ENCODE measurements around the gene TEDC2.

DNA sequence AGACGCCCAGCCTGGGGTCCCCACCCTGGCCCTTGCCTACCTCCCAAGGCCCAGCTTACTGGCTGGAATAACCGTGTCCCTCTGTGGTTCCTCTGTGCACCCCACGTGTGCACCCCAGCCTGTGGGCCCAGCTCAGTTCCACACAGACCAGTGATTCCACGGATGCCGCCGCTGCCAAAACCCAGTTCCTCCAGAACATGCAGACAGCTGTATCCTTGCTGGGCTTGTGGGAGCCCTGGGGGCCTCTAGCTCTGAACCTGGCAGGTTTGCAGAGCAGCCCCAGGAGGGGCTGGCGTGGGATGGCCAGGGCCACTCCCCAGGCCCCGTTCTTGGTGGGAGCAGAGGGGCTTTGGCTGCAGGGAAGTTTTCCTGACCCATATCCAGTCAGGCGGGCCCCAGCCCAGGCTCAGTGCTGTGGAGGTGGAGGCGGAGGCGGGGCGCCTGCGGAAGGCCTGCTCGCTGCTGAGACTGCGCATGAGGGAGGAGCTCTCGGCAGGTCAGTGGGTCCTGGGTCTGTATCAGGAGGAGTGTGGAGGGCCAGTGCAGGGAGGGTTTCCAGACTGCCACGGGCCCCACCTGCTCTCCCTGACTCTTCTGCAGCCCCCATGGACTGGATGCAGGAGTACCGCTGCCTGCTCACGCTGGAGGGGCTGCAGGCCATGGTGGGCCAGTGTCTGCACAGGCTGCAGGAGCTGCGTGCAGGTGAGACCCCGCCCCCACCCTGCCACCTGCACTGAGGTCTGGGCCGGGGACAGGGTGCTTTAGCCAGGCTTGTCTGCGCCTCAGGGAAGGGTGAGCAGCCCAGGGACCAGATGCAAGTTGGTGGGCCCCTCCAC lies 2.3 kb downstream of the TEDC2 start:
- TF ChIP-seq, protein P1, sequence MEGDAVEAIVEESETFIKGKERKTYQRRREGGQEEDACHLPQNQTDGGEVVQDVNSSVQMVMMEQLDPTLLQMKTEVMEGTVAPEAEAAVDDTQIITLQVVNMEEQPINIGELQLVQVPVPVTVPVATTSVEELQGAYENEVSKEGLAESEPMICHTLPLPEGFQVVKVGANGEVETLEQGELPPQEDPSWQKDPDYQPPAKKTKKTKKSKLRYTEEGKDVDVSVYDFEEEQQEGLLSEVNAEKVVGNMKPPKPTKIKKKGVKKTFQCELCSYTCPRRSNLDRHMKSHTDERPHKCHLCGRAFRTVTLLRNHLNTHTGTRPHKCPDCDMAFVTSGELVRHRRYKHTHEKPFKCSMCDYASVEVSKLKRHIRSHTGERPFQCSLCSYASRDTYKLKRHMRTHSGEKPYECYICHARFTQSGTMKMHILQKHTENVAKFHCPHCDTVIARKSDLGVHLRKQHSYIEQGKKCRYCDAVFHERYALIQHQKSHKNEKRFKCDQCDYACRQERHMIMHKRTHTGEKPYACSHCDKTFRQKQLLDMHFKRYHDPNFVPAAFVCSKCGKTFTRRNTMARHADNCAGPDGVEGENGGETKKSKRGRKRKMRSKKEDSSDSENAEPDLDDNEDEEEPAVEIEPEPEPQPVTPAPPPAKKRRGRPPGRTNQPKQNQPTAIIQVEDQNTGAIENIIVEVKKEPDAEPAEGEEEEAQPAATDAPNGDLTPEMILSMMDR (IDR thresholded peaks at IDR 0.05; ENCODE audit: poor library complexity), result no peak
- TF ChIP-seq EZH2 (IDR thresholded peaks at IDR 0.05; ENCODE audit: borderline replicate concordance), result no peak

Measured in hepatocyte (in vitro differentiated cells).